K562 (cell line): ENCODE results near the gene GOLGB1. TPM values are rescaled to one million over a fixed set of nuclear protein-coding genes. Genes with fewer than 3 reads are reported as not detected.

Experiments
- ATAC-seq: fragments of 200-7000 bp; cut with Tn5 transposase; 3 replicates; pipeline ENCODE4 v1.9.1; 2020; ENCODE audit warnings: moderate library complexity
- BruUV-seq: library from RNA; stranded (reverse); fragments of 400-500 nt; replicated peaks from 2 replicates; lab custom pipeline; 2021; lab: Mats Ljungman, UMichigan
- CTCF ChIA-PET: fragments of 300-600 bp; formaldehyde crosslinking; extraction: SDS; loops from one replicate; lab custom pipeline; 2021; ENCODE audit warnings: low intra/inter-chr PET ratio; lab: Yijun Ruan, JAX
- POLR2A ChIA-PET: fragments of 300-600, 350-650 bp; sonication (Branson Sonifier 250); formaldehyde crosslinking; extraction: SDS; loops from one replicate; lab custom pipeline; 2021; ENCODE audit warnings: antibody characterized with exemption, inconsistent platforms; lab: Yijun Ruan, JAX
- DNase-seq, 4 experiments: peaks; one replicate each; pipeline versions ENCODE4 v3.0.0 to v3.0.0-alpha.2; 2011 to 2018; ENCODE audit warnings: low spot score in 3 of 4, mixed read lengths in 3 of 4; ENCODE audit errors: extremely low read depth in 1 of 4
- FAIRE-seq: peaks from 2 replicates; lab custom pipeline; 2011; peaks lifted over from hg19 to GRCh38; lab: Jason Lieb, UNC
- H2AFZ ChIP-seq: 2 replicates; pipeline ENCODE4 v1.6.0; 2011; ENCODE audit warnings: low read depth, low read length, control low read depth, inconsistent platforms
- H3K27ac ChIP-seq: fragments of 200-600 bp; 3 replicates; pipeline ENCODE4 v1.8.0; 2011; ENCODE audit warnings: low read depth, mild to moderate bottlenecking, control low read depth, inconsistent platforms, low read length, moderate library complexity, mixed read lengths; ENCODE audit errors: extremely low read depth
- H3K27me3 ChIP-seq, 2 experiments: fragments of 300-600 bp in 1 of 2; 2 replicates in 1 of 2; 3 replicates in 1 of 2; pipeline versions ENCODE4 v1.6.0 to v1.8.0; 2011; ENCODE audit warnings: inconsistent platforms in 2 of 2, low read length in 2 of 2, mild to moderate bottlenecking in 1 of 2, mixed read lengths in 1 of 2, moderate library complexity in 1 of 2; ENCODE audit not compliant: control insufficient read depth in 2 of 2, insufficient read depth in 2 of 2
- H3K36me3 ChIP-seq: fragments of 300-600 bp; 3 replicates; pipeline ENCODE4 v1.8.0; 2011; ENCODE audit warnings: mild to moderate bottlenecking, low read length, inconsistent platforms; ENCODE audit not compliant: control insufficient read depth, insufficient read depth
- H3K4me1 ChIP-seq, 2 experiments: fragments of 200-600 bp in 1 of 2; replicated peaks in 1 of 2; 2 replicates in 1 of 2; 3 replicates in 1 of 2; pipeline versions ENCODE4 v1.5.1 to v1.8.0; 2011; ENCODE audit warnings: inconsistent platforms in 2 of 2, low read length in 2 of 2, mild to moderate bottlenecking in 1 of 2, mixed read lengths in 1 of 2, moderate library complexity in 1 of 2; ENCODE audit not compliant: control insufficient read depth in 2 of 2, insufficient read depth in 2 of 2
- H3K4me2 ChIP-seq: 2 replicates; pipeline ENCODE4 v1.6.1; 2011; ENCODE audit warnings: low read length, control low read depth, inconsistent platforms, mixed read lengths; ENCODE audit not compliant: insufficient read depth
- H3K4me3 ChIP-seq: fragments of 200-600 bp; sonication (generic), shearing (Covaris generic); 2 replicates; pipeline ENCODE4 v1.5.1; 2016; ENCODE audit warnings: control low read depth, inconsistent platforms
- H3K79me2 ChIP-seq: fragments of 200-600 bp; 3 replicates; pipeline ENCODE4 v1.8.0; 2011; ENCODE audit warnings: low read length, inconsistent platforms; ENCODE audit not compliant: control insufficient read depth, insufficient read depth
- H3K9ac ChIP-seq, 2 experiments: 2 replicates each; pipeline versions ENCODE4 v1.6.0 to v1.6.1; 2011; ENCODE audit warnings: low read depth in 2 of 2, low read length in 2 of 2, control low read depth in 1 of 2, inconsistent platforms in 1 of 2, mild to moderate bottlenecking in 1 of 2, mixed read lengths in 1 of 2; ENCODE audit not compliant: insufficient read depth in 1 of 2
- H3K9me1 ChIP-seq: one replicate; pipeline ENCODE4 v1.6.0; 2011; ENCODE audit warnings: inconsistent platforms, mild to moderate bottlenecking, low read length, moderate library complexity; ENCODE audit not compliant: control insufficient read depth, insufficient read depth
- H3K9me3 ChIP-seq: replicated peaks from 2 replicates; pipeline ENCODE4 v1.5.1; 2011; ENCODE audit warnings: low read depth, low read length, inconsistent platforms; ENCODE audit not compliant: control insufficient read depth, insufficient read depth
- H4K20me1 ChIP-seq: replicated peaks from 2 replicates; pipeline ENCODE4 v1.6.1; 2011; ENCODE audit warnings: low read length, inconsistent platforms, mixed read lengths; ENCODE audit not compliant: control insufficient read depth, insufficient read depth
- ILK ChIP-seq: fragments of 450-650 bp; IDR thresholded peaks from 2 replicates; pipeline ENCODE4 v1.6.1; 2016; ENCODE audit warnings: missing genetic modification characterization, low read depth, mild to moderate bottlenecking, missing compliant biosample characterization, moderate library complexity, borderline replicate concordance
- OTX1 ChIP-seq: fragments of 450-650 bp; formaldehyde crosslinking; IDR thresholded peaks from 2 replicates; pipeline ENCODE4 v1.4.0; 2022; ENCODE audit warnings: mild to moderate bottlenecking
- SETDB1 ChIP-seq: IDR thresholded peaks from one replicate; pipeline ENCODE4 v1.6.1; 2012; ENCODE audit warnings: low read length, control low read depth, inconsistent platforms
- UBTF ChIP-seq, 2 experiments: IDR thresholded peaks; 2 replicates each; pipeline ENCODE4 v1.6.1; 2012; ENCODE audit warnings: improper control_type of control experiment in 2 of 2, low read depth in 2 of 2, low read length in 2 of 2, borderline replicate concordance in 1 of 2
- ZBTB2 ChIP-seq: fragments of 450-650 bp; IDR thresholded peaks from 2 replicates; pipeline ENCODE4 v1.6.1; 2016; ENCODE audit warnings: antibody characterized with exemption
- ZBTB40 ChIP-seq, 2 experiments: fragments of 450-650 bp in 1 of 2; sonication (generic) in 1 of 2; formaldehyde crosslinking in 1 of 2; IDR thresholded peaks; 2 replicates each; pipeline versions ENCODE4 v1.7.1 to v1.9.0; 2016 to 2022; ENCODE audit warnings: inconsistent platforms in 1 of 2, mild to moderate bottlenecking in 1 of 2, missing genetic modification reagents in 1 of 2
- WGBS: fragments of 100-300 bp; shearing (Covaris generic); methylation state at CpG from one replicate; pipeline ENCODE4 v1.1.6; 2016; ENCODE audit warnings: low coverage, mixed read lengths; ENCODE audit not compliant: insufficient coverage; ENCODE audit errors: missing lambda C conversion rate; 5-methylcytosine and 5-hydroxymethylcytosine counted together
- in situ Hi-C: fragments of 300-500 bp; cut with MboI; formaldehyde crosslinking; loops from 4 replicates; pipeline ENCODE4 v1.15.0; 2018; ENCODE audit warnings: inconsistent platforms, mixed read lengths
- intact Hi-C: fragments of 100-400 bp; cut with micrococcal nuclease; formaldehyde crosslinking; loops from 2 replicates; pipeline ENCODE4 v1.14.2; 2022
- polyA plus RNA-seq, 8 experiments: library from polyadenylated mRNA; depleted of rRNA in 4 of 8; stranded (reverse) in 5 of 8; unstranded in 3 of 8; fragments of >200 nt; fragmentation: Nextera tagmentation in 2 of 8; fragmentation: Illumina TruSeq in 1 of 8; extraction: Ambion mirVana in 2 of 8; extraction: Trizol in 1 of 8; gene quantifications; 2 replicates each; pipeline versions ENCODE4 v1.2.1 to v1.2.3, GENCODE V29; 2011 to 2014; ENCODE audit warnings: inconsistent platforms in 1 of 8, missing spikeins in 1 of 8
- total RNA-seq, 7 experiments: library from RNA; depleted of rRNA in 6 of 7; stranded (reverse); fragments of >200 nt in 6 of 7; fragmentation: Illumina TruSeq in 2 of 7; extraction: Trizol in 2 of 7; gene quantifications; 2 replicates each; pipeline versions ENCODE4 v1.2.1 to v1.2.3, GENCODE V29; 2011 to 2021; ENCODE audit warnings: low replicate concordance in 1 of 7

The GOLGB1 gene
- total and polyA plus RNA-seq, 9 of the 15 experiments (the other 6 are each of a cell fraction or from before 2014, with no cell fraction given), result 4.0 to 16.3 (median 9.7) TPM

- TF ChIP-seq UBTF (IDR thresholded peaks at IDR 0.05; ENCODE audit: borderline replicate concordance in 1 of 2, low read depth in 2 of 2, low read length in 2 of 2) (no peak), ILK (tag) (no peak), ZBTB2 (no peak)
Observed at GRCh38 chr3:121710347-121710746, 39.2 kb downstream of the GOLGB1 start (continued).

GRCh38 chr3:121707531-121708273 lies 41.8 kb downstream of the GOLGB1 start:
- CTCF ChIA-PET, result no interaction called here
- no peak for TF ChIP-seq SETDB1
- TF ChIP-seq OTX1 (CRISPR knock-in tag), result no peak
- peak; percentile 82 for TF ChIP-seq ZBTB40 (IDR thresholded peaks at IDR 0.05)
- no peak for TF ChIP-seq ZBTB40 (CRISPR knock-in tag; IDR thresholded peaks at IDR 0.05)

More at GRCh38 chr3:121707531-121708273, 41.8 kb downstream of the GOLGB1 start:
- H3K4me3 ChIP-seq, result no peak overlapping the region
- no peak overlapping the region for H3K4me2 ChIP-seq
- in situ Hi-C loops, result no loop called here
- no peaks in the 10 kb centered on the region for H3K27me3 ChIP-seq
- no peaks in the 10 kb centered on the region for H3K9me3 ChIP-seq
- BruUV-seq, result no TSS peak
- POLR2A ChIA-PET, result no interaction called here
- ATAC-seq (no peak), FAIRE-seq (no peak), DNase-seq (no peak)
- H3K9ac ChIP-seq, result no peak overlapping the region
- no peaks in the 10 kb centered on the region for H3K79me2 ChIP-seq
- intact Hi-C loops, result no loop called here
- WGBS, result 57% methylated on average over 1 of the region's 2 CpGs
- H4K20me1 ChIP-seq, result no peaks in the 10 kb centered on the region
- no peak overlapping the region for H2AFZ ChIP-seq
- no peak overlapping the region for H3K27ac ChIP-seq
- H3K36me3 ChIP-seq, result no peaks in the 10 kb centered on the region
- H3K4me1 ChIP-seq, result no peaks in the 10 kb centered on the region
- H3K9me1 ChIP-seq, result no peaks in the 10 kb centered on the region
